HepG2 (cell line): ENCODE data around the gene WNT7B.

Experiments used
- FOSL2 ChIP-seq: sonication (generic); formaldehyde crosslinking; IDR thresholded peaks from 2 replicates; pipeline ENCODE4 v1.4.0; 2020; ENCODE audit warnings: missing genetic modification reagents
- FOXJ3 ChIP-seq: sonication (generic); formaldehyde crosslinking; IDR thresholded peaks from 2 replicates; pipeline ENCODE4 v1.4.0; 2020; ENCODE audit warnings: missing genetic modification reagents, mild to moderate bottlenecking, borderline replicate concordance
- JUNB ChIP-seq: sonication (generic); formaldehyde crosslinking; IDR thresholded peaks from 2 replicates; pipeline ENCODE4 v1.8.0; 2022; ENCODE audit warnings: missing genetic modification reagents, mild to moderate bottlenecking, borderline replicate concordance
- POLR2A ChIP-seq, 2 experiments: IDR thresholded peaks; 2 replicates each; pipeline ENCODE4 v1.6.1; 2011; ENCODE audit warnings: low read depth in 2 of 2, low read length in 2 of 2, mild to moderate bottlenecking in 1 of 2, moderate library complexity in 1 of 2; ENCODE audit not compliant: insufficient read depth in 1 of 2
- SAFB2 ChIP-seq: sonication (generic); formaldehyde crosslinking; IDR thresholded peaks from 2 replicates; pipeline ENCODE4 v1.5.1; 2020; ENCODE audit warnings: missing genetic modification reagents, low read depth, mild to moderate bottlenecking, borderline replicate concordance
- THAP7 ChIP-seq: sonication (generic); formaldehyde crosslinking; IDR thresholded peaks from 2 replicates; pipeline ENCODE4 v1.8.1; 2023; ENCODE audit warnings: mild to moderate bottlenecking, missing genetic modification reagents
- U2AF2 ChIP-seq: fragments of 200-400 bp; formaldehyde crosslinking; IDR thresholded peaks from 2 replicates; pipeline ENCODE4 v1.6.1; 2017; ENCODE audit warnings: low read depth, mild to moderate bottlenecking, low read length
- ZBTB49 ChIP-seq: sonication (generic); formaldehyde crosslinking; IDR thresholded peaks from 2 replicates; pipeline ENCODE4 v1.4.0; 2020; ENCODE audit warnings: missing genetic modification reagents, borderline replicate concordance

- TF ChIP-seq ZBTB49 (CRISPR knock-in tag) (no peak), POLR2A (IDR thresholded peaks at IDR 0.05; ENCODE audit: insufficient read depth in 1 of 2, low read depth in 2 of 2, low read length in 2 of 2) (no peak), U2AF2 (no peak), FOSL2 (CRISPR knock-in tag) (no peak), THAP7 (CRISPR knock-in tag) (no peak), SAFB2 (CRISPR knock-in tag) (no peak), FOXJ3 (CRISPR knock-in tag) (no peak), JUNB (CRISPR knock-in tag) (no peak)
Measured at GRCh38 chr22:45911601-45912271, 65.2 kb downstream of the WNT7B start.
